Tibial nerve (tissue), 4 donors: ENCODE measurements around the gene PHLDB3.

ENCODE experiments used
- CTCF ChIP-seq, 5 experiments: fragments of 200-600 bp in 3 of 5; fragments of 450-650 bp in 2 of 5; sonication (generic) in 3 of 5; IDR thresholded peaks; one replicate each; pipeline ENCODE4 v1.5.1; 2016 to 2019; ENCODE audit warnings: antibody characterized with exemption in 5 of 5, mild to moderate bottlenecking in 3 of 5, moderate library complexity in 2 of 5
- EP300 ChIP-seq, 2 donors: sonication (generic); formaldehyde crosslinking; IDR thresholded peaks; one replicate each; pipeline ENCODE4 v1.6.1; 2017; ENCODE audit warnings: antibody characterized with exemption in 2 of 2, mild to moderate bottlenecking in 1 of 2
- POLR2A ChIP-seq, 2 donors: fragments of 450-650 bp; IDR thresholded peaks; one replicate each; pipeline ENCODE4 v1.6.1; 2017; ENCODE audit warnings: antibody characterized with exemption in 2 of 2, mild to moderate bottlenecking in 2 of 2, moderate library complexity in 2 of 2

GRCh38 chr19:43525836-43526771 is 21.6 kb upstream of the PHLDB3 start:
- TF ChIP-seq CTCF (IDR thresholded peaks at IDR 0.05) = no peak
- TF ChIP-seq EP300 (IDR thresholded peaks at IDR 0.05) = no peak
- TF ChIP-seq POLR2A (IDR thresholded peaks at IDR 0.05) = no peak
